ENCODE data around the gene UGCG.
"Not testable (repeated sequence)": the region's sequence is repeated elsewhere in the genome, so short reads cannot be mapped to it uniquely, and the experiment has no call there.

Gene UGCG

DNA sequence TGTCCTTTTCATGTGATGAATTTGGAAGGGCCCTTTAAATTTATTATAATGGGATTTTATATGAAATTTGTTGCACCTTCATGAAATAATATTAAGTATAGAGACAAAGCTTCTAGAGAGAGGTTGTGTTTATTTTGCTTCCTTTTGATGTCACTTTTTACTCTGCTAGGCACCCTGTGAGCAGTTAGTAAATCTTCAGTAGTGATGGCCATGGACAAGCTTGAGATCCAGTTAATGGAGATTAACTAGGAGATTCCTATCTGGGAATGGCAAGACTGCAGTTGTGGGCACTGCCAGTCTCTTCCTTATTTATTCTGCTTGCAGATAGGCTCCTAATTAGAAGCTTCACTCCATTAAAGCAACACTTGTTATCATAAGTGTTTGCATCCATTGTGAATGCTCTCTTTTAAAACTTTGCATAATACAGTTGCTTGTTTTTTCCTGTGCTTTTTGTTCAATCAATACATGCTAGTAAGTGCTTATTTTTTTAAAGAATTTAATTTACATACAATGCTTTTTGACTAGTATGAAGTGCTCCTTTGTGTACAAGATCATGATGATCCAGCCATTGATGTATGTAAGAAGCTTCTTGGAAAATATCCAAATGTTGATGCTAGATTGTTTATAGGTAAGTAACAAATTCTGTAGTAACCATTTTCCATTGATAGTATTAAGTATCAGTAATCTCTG is 25.9 kb downstream of the UGCG start:
- no peak for DNase-seq

DNA sequence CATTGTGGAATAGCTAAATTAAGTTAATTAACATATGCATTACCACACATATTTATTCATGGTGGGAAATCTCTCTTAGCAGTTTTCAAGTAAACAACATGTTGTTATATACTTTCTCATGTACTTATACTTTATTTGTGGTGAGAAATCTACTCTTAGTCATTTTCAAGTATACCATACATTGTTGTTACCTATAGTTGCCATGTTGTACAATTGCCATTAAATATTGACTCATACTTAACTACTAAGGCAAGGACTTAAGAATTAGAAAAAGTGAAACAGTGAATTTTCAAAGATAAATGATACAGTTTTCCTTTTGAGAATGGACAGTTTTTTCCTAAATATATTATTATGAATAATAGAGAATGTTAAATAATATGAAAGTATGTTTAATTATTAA is 27.7 kb downstream of the UGCG start:
- DNase-seq = no peak

DNA sequence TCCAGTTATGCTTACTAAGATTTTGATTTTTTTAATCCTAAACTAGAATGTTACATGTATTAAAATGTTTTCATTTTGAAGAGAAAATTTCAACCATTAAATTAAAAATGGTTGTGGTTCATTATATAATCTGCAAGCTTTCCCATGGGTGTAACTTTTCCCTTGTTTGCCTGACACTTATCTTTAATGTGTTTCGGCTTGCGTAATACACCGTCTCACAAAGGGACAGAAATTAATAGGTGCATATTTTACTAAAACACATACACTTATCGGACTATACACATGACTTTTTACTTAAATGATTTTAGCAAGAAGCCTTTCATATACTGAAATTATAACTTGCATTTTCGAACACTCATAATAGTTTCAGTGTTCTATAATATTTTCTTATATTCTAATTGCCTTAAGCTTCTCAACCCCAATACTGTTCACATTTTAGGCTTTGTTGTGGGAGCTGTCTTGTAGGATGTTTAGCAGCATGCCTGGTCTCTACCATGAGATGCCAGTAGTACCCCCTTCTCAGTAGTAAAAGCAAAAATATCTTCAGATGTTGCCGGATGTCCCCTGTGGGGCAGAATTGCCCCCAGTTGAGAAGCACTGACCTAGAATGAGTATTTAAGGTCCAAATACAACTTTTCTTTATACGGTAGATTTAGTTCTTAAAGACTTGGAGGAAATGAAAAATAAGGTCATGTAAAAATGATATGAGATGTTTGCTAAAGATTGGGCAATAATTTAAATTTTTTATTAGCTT is 28.6 kb downstream of the UGCG start:
- DNase-seq = no peak

DNA sequence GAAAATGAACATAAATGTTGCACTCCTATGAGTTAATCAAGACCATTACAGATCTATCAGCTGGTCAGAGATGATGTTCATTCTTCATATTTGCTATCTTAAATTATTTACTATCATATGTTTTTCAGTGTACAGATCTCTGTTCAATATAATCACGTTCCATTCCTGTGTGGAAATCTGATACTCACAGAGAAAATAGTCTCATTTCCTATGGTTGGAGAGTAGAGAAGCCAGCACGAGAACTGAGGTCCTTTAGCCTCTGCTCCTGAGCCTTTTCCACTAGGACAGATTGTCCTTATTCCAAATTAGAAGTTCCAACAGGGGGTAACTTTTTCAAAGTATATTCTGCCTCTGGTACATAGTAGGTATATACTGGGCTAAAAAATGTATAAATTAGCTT is 29.2 kb downstream of the UGCG start:
- no peak for DNase-seq

DNA sequence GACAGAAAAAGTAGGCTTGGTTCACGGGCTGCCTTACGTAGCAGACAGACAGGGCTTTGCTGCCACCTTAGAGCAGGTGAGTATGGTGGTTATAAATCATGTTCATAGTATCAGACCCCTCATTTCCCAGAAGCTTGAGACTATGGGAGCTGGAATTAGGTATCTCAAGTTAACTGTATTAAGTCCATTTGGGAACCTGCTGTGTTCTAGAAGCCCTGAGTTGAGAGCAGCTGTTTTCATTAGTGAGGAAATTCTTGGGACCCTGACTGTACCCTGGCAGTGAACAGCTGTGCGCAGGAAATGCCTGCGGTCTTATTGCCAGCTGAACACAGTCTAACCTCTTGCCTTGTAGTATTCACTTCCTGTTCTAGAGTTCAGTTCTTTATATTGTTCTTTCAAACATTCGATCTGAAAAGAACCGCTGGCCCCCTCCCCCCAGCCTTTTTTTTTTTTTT is 29.8 kb downstream of the UGCG start:
- DNase-seq = peak; percentile 81

DNA sequence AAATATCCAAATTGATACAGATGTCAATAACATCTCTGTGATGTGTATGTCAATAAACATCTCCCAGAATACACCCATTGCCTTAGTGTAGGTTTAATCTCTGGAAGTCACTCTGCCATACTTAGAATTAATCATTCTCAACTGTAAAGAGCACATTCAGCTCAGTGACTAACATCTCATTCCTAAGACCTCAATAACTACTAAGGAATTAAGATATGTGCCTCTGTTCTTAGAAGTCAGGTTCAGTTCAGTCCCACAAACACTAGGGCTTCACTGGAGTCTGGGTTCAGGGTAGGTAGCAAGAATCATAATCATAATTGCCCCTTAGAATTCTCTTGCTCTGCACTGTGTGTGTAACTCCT is 31.7 kb downstream of the UGCG start:
- no peak for DNase-seq

DNA sequence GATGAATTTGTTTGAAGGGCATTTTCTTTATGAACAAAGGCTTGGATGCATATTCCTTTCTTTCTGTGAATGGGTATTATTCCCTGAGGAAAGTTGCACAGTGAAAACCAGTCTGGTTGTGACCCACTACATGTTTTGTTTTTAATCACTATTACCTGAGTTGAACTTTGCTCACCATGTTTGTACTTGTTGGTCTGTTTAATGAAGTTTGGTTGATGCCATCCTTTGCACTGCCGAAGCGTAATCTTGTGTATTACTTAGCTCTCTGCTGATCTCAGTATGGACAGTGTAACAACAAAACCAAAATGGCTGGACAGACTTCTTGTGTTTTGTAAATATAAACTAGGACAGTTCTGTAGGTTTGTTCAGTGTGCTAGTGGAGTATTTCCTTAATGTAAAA is 38.1 kb downstream of the UGCG start:
- DNase-seq = no peak

DNA sequence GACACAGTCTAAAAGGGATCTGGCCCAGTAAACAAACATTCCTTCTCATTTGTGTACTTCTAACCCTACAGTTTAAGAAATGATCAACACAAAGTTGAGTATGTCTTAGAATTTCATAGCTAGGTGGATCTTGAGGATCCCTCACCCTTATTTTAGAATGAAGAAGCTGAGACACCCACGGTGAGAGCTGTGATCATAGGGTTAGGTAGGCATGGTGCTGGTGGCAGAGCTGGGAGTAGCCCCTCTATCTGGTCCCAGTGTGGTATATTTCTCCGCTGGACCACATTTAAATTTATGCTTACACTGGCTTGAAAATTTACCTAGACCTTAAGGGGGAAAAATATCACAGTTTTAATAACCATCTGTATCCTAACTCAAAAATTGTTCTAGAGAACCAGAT is 39.8 kb downstream of the UGCG start:
- DNase-seq = no peak

DNA sequence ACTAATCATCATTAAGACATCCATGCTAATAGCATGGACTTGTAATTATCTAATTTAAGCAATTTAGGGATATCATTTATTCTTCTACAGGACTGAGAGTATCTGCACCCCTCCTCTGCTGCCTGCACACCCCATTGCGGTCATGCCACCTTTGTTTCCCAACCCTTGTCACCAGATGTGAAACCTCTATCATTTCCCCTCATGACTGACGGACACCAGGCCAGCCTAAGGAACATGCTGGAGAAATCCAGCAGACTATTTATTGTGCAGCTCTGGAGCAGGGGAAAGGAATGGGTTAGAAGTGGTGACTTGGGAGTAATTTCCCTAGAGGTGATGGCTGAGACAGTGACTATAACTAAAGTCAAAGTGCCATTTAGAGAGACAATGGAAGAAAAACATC is 40.7 kb downstream of the UGCG start:
- no peak for DNase-seq

DNA sequence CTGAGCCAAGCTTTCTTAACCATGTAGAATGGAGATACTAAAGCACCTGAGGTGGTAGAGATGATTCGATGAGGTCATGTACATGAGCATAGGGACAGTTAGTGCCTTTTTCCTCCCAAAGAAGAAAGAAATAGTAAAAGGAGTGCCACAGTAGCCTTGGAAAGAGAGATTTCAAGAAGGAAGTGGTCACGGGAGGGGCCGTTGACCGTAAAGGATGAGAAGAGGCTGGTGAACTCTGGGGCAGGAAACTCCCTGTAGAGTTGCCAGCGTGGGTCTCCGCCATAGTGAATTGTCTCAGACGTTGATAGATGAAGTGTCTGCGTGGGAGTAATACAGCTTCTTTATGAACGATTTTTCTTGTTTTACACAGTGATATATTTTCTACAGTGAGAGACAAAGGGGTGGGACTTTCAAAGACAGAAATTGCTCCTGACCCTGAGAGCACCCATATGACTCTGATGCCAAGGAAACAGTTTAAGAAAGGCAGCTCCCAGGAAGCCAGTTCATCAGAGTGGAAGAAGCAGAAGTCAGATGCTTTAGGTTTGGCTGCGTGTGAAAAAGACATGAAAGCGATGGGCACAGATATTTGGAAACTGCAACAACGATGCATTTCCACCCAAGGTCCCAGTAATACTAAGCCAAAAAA is 41.3 kb downstream of the UGCG start:
- DNase-seq = peak; percentile 28

DNA sequence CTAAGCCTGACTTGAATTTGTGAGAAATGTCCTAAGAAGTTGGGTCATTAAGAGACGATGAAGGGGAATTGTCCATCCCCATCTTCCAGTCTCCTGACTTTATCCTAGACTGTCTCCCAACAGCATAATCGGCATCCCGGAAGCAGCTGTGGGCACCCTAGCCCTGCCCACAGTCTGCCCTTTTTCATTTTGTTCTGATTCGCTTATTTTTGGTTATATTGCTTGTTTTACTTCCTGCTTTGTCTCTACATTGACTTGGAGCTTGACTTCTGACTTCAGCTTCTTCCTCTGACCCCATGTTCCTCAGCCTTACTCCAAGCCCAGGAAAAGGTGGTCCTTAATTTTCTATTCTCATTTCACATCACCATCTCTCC is 41.8 kb downstream of the UGCG start:
- no peak for DNase-seq

DNA sequence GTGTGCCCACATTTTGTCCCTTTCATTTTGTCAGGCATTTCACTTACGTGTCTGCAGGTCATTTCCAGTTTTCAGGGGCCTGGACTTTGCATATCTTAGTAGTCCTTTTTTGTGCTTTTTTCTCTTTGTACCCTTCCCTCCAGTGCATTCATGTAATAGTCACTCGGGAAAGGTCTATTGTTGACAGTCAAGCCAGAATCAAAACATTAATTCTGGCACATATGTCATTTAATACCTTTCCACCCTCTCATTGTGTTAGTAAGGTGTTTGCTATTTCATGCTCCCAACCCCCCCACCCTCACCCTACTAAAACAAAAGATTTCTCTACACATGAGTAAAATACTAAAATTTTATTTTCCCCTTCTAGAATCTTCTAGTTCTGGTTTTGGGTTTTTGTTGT is 42.7 kb downstream of the UGCG start:
- no peak for DNase-seq

DNA sequence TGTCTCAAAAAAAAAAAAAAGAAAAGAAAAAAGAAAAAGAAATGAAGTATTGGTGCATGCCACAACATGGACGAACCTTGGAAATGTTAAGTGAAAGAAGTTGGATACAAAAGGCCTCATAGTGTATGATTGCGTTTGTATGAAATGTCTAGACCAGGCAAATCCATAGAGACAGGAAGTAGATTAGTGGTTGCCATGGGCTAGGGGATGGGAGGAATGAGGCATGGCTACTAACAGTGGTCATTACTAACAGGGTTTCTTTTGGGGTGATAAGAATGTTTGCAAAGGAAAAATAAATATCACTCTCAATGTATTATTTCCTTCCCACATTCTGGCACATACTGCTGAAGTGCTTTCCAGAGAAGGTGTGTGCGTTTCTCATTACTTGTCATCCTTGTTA is 44.1 kb downstream of the UGCG start:
- no peak for DNase-seq

DNA sequence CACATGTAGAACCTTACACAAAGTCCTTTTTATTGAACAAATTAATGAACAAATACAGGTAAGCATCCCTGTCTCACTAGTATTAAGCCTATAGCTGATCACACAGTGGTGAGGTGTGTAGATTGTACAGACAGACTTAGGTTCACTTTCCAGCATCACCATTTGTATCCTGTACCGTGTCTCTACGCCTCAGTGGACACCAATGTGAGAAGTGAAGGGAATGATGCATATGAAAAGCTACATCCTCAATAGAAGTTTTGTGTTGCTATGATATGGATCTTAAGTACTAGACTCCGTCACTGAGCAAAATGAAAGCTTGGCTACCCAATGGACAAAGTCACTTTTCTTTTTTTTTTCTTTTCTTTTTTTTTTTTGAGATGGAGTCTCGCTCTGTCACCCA is 46.6 kb downstream of the UGCG start:
- DNase-seq = no peak

DNA sequence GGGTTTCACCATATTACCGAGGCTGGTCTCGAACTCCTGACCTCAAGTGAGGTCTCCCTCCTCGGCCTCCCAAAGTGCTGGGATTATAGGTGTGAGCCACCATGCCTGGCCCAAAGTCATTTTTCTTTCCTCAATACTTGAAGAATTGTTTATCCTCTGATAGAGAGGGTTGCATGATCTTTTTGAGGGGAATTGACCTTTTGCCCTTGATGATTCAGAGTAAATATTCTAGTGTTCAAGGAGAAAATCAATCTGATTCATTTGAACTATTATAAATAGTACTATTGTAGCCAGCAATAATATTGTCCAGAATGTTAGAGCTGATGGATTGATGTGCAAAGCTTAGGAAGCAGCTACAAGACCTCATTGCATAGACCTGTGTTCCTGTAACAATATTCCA is 47.1 kb downstream of the UGCG start:
- no peak for DNase-seq

DNA sequence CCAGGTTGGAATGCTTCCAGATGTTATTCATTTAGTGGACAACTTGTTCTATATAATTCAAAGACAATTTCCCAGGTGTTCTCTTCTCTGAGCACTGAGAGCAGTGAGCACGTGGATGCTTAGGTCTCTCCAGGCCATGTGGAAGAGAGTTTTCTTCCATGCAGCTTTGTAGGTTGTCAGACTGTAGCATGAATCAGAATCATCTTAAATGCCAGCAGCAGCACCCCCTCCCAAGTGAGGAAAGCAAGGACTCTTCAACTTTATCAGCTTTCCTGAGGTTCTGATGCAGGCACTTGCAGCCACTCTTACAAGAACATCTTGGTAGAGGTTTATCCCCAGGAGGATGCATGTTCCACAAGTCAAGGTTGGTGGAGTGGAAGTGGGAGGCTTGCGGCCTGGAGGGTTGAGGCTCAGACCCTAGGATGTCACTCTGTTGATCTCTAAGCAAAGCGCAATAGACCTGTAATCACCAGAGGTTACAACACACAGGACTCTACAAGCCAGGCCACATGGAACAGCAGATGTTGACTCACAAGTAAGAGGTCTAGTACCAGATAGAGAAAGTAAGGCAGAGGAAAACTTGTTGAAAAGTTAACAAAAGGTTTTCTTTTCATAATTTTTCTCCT is 47.7 kb downstream of the UGCG start:
- DNase-seq = no peak

DNA sequence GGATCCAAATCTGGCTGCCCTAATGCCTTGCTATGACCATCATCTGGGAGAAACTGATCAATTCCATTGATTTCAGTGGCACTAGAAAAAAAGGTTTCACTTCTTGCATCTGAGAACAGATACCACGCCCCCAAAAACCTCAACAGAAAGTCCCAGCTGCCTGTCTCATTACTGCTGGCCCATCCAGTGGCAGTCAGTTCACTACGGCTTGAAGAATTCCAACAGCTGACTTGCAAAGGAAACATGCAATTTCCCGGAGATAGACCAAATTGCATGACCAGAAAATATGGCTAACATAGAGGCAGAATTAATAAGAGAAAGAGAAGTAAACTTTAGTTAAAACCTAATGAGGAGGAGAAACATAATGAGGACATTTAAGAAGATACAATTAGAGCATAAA is 48.6 kb downstream of the UGCG start:
- DNase-seq = no peak

DNA sequence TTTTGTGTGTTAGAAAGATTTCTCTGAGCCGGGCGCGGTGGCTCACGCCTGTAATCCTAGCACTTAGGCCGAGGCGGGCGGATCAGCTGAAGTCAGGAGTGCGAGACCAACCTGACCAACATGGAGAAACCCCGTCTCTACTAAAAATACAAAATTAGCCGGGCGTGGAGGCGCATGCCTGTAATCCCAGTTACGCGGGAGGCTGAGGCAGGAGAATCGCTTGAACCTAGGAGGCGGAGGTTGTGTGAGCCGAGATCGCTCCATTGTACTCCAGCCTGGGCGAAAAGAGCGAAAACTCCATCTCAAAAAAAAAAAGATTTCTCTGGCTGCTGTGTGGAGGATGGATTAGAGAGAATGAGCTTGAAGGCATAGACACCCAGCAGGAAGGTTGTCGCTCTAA is 51.5 kb downstream of the UGCG start:
- not testable (repeated sequence) for DNase-seq

DNA sequence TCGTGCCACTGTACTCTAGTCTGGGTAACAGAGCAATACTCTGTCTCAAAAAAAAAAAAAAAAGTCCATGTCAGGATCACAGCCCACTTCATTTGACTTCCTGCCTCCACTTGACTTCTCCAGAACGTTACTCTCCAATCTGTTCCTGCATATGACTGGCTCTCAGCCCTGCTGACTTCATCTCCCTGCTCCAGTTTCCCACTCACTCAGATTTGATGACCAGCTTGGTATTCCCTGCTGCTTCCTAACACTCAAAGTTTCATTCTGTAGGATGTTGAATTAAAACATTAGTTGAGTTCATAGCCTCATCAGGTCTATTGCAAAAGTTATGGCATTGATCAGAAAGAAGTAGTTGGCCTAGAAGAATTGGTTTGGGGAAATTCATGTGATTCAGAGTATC is 52.3 kb downstream of the UGCG start:
- DNase-seq = no peak

DNA sequence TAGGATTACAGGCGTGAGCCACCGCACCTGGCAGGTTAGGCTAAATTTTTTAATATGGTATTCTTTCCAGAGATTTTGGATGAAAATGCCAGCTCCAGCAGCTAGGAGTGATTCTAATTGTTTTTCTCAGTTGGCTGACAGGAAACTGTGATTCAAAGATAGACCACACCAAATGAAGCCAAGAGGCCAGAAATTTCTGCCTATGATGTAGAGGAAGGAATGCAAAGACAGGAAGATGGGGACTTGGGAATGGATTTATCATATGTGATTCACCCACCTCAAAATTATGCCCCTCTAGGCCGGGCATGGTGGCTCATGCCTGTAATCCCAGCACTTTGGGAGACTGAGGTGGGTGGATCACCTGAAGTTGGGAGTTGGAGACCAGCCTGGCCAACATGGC is 53.3 kb downstream of the UGCG start:
- no peak for DNase-seq

DNA sequence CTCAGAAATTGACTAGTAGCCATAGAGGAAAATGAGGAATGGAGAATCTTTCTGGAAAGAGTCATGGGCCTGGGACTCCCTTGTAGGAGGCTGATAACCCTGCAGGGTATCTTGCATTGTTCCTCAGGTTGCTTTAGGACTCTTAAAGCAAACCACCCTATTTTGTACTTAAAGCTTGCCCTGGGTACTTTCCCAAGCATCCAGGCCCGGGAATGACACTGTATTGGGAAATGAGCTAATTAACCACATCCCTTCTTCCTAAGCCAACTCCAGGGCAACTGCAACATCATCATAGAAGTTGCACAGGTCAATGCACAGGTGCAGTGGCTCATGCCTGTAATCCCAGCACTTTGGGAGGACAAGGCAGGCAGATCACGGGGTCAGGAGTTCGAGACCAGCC is 55.9 kb downstream of the UGCG start:
- DNase-seq = no peak

DNA sequence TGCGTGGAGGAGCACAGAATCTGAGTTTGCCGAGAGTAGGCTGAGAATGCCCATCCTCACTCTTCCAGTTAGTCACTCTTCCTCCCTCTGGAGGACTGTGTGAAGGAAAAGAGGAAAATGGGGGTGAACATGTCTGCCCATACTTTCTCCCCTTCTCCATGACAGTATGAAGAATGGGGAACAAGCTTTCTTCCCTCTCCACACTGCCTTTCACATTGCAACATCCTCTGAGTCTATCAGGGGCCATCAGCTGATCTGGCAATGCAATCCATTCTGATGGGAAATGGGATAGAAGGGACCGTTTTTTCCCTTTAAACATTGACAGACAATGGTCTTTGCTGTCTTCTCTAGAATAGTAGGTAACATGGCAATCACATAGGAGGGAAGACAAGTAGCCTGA is 56.8 kb downstream of the UGCG start:
- DNase-seq = no peak

DNA sequence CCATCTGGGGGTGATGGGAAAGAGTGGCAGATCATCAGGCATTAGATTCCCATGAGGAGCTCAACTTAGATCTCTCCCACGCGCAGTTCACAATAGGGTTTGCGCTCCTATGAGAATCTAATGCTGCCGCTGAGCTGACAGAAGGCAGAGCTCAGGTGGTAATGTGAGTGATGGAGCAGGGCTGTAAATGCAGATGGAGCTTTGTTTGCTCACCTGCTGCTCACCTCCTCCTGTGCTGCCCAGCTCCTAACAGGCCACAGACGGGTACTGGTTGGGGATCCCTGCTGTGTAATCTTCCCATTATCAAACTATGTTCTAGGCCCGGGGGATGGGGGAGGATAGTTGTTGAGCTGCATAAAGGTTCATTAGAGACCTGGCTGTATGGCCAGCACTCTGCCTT is 58.4 kb downstream of the UGCG start:
- DNase-seq = no peak

Measured in GF-D8 (cell line).